Measurements from ENCODE around the gene TIFAB. TPM values are rescaled to one million over a fixed set of nuclear protein-coding genes. Genes with fewer than 3 reads are reported as not detected.

TIFAB gene
- total and polyA plus RNA-seq, 3 donors from 2014 or later = 0.06 to 1.1 (median 0.16) TPM

DNA sequence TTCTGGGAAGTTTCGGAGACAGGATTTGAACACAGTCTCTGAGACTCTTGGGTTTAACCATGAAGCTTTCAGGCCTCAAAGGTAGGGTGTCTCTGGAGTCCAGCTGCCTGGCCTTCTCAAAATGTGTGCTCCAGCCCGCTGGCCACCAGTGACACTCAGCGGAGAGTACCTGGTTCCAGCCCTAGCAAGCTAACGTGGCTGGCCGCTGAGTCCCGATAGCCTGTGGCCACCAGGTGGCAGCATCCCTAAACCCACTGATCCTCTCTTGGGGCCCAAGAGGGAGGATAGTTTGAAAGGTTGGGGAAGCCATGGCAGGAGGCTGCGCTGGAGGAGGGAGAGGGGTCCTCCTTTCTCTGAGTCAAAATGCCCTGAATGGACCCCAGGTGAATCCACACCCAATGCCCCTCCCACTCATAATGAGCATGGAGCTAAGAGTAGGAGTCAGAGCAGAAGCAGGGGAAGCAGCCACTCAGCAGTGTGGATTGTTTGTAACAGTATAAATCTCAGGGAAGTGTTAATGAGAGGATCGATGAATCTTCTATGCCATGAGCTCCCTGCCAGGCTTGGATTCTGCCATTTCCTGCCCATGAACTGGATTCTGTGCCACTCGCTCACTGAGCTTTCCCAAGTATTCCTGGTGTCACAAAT is 5.4 kb upstream of the TIFAB start:
- TF ChIP-seq POLR2A (IDR thresholded peaks at IDR 0.05) = no peak
- TF ChIP-seq, protein P1, sequence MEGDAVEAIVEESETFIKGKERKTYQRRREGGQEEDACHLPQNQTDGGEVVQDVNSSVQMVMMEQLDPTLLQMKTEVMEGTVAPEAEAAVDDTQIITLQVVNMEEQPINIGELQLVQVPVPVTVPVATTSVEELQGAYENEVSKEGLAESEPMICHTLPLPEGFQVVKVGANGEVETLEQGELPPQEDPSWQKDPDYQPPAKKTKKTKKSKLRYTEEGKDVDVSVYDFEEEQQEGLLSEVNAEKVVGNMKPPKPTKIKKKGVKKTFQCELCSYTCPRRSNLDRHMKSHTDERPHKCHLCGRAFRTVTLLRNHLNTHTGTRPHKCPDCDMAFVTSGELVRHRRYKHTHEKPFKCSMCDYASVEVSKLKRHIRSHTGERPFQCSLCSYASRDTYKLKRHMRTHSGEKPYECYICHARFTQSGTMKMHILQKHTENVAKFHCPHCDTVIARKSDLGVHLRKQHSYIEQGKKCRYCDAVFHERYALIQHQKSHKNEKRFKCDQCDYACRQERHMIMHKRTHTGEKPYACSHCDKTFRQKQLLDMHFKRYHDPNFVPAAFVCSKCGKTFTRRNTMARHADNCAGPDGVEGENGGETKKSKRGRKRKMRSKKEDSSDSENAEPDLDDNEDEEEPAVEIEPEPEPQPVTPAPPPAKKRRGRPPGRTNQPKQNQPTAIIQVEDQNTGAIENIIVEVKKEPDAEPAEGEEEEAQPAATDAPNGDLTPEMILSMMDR (IDR thresholded peaks at IDR 0.05) = peak; percentile 38 to 74 (median 64)
- intact Hi-C loops (cut with DNase I; ENCODE audit: low total_unique reads) = no loop called here
- DNase-seq = peak; percentile 74
- no peaks in the 10 kb centered on the region for H3K27me3 ChIP-seq
- H3K9me3 ChIP-seq = no peaks in the 10 kb centered on the region
- WGBS, 2 donors = 55 to 68% methylated on average over 9 of the region's 9 CpGs
- peaks cover 26% of the 10 kb centered on the region for H3K4me1 ChIP-seq
- H3K4me3 ChIP-seq = no peak overlapping the region
- no peaks in the 10 kb centered on the region for H3K36me3 ChIP-seq (ENCODE audit: low read depth, missing control alignments)
- no peak overlapping the region for H3K27ac ChIP-seq

DNA sequence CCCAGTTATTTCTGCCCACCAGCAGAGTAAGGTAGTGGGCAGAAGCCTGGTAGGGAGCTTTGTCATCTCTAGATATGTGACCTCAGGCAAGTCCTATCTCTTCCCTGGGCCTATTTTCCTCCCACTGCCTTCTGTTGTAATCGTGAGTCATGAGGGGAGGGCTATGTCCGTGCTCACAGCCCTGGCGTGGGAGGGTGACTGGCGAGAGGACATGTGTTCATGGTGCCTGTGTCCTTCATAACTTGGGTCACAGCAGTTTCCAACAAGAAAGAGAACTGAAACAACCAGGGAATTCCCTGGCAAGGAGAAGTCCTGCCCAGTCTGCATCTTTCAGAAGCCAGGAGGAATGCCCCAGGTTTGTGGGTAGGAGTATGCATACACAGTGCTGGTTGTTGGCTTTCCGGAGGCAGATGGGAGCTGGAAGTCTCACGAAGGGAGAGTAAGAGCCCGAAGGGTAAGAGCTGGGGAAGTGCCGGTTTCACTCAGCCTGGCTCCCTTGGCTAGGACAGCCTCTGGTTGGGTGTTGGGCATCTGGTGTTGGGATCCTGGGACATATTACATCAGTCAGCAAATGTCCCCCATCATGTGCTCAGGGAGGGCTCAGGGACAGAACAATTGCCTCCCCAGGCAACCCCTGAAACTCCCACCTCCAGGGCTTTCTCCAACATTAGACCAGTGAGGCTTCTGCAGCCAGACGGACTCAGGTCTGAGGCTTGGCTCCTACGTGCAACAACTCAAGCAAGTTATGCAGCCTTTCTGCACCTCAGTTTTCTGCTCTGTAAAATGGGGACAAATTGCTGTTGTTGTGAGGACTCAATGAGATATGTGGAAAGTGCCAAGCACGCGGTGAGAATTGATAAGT is 4.3 kb upstream of the TIFAB start:
- Histone ChIP-seq H3K4me1 (peaks cover 26% of the 10 kb centered on the region), H3K36me3 (ENCODE audit: low read depth, missing control alignments) (no peaks in the 10 kb centered on the region), H3K9me3 (no peaks in the 10 kb centered on the region), H3K4me3 (no peak overlapping the region), H3K27me3 (no peaks in the 10 kb centered on the region), H3K27ac (peak overlapping the region; percentile 3 to 31)
- 60 to 75% methylated on average over 5 to 12 of the region's 12 CpGs for WGBS, 2 donors
- TF ChIP-seq, protein P1 (IDR thresholded peaks at IDR 0.05) = no peak
- TF ChIP-seq POLR2A (IDR thresholded peaks at IDR 0.05) = no peak
- DNase-seq = peak; percentile 89
- intact Hi-C loops (cut with DNase I; ENCODE audit: low total_unique reads) = no loop called here

DNA sequence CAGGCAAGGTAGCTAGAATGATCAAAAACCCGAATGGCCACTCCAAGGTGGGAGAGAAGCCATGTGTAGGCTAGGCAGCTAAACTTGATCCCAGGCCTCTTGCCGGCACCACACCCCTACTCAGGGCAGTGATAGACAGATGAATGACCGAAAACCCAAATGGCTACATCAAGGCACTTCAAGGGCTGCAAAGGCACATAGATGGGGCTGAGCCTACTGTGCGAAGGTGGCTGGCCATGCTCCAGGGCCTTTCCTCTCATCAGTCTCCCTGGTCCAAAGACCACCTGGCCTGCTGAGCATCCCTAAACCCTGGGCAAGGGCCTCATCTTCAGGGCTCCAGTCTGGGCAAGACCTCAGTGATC is 3.7 kb upstream of the TIFAB start:
- TF ChIP-seq, protein P1 (IDR thresholded peaks at IDR 0.05) = no peak
- TF ChIP-seq POLR2A (IDR thresholded peaks at IDR 0.05) = no peak
- DNase-seq = no peak
- intact Hi-C loops (cut with DNase I; ENCODE audit: low total_unique reads) = no loop called here
- Histone ChIP-seq H3K4me1 (peaks cover 26% of the 10 kb centered on the region), H3K4me3 (no peak overlapping the region), H3K27me3 (no peaks in the 10 kb centered on the region), H3K9me3 (no peaks in the 10 kb centered on the region), H3K36me3 (ENCODE audit: low read depth, missing control alignments) (no peaks in the 10 kb centered on the region), H3K27ac (no peak overlapping the region)
- 92 to 100% methylated on average over 1 to 4 of the region's 4 CpGs for WGBS, 2 donors

DNA sequence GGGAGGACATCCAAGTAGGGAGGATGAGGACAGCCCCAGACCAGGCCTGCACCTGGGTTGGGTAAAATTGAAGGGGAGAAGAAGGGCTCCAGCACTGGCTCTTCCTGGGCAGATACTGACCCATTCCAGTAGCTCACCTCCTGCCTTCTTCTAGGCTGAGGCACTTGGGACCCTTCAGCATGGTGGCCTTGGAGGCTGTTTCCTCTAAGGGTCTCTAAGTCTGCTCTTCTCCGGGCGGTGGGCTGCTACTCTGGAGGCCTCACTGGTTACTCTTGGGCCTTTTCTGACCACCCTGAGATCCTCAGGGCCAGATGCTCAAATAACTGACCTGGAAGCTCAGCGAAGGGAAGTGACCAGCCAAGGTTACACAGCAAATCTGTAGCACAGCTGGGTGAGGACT is 2.8 kb upstream of the TIFAB start:
- H3K27me3 ChIP-seq = no peaks in the 10 kb centered on the region
- 95 to 100% methylated on average over 3 of the region's 3 CpGs for WGBS, 2 donors

More for the DNA sequence above, 2.8 kb upstream of the TIFAB start:
- H3K4me1 ChIP-seq = peaks cover 26% of the 10 kb centered on the region
- no peak for TF ChIP-seq POLR2A (IDR thresholded peaks at IDR 0.05)
- TF ChIP-seq, protein P1 (IDR thresholded peaks at IDR 0.05) = no peak
- intact Hi-C loops (cut with DNase I; ENCODE audit: low total_unique reads) = no loop called here
- H3K27ac ChIP-seq = no peak overlapping the region
- H3K9me3 ChIP-seq = no peaks in the 10 kb centered on the region
- no peak overlapping the region for H3K4me3 ChIP-seq
- no peak for DNase-seq
- no peaks in the 10 kb centered on the region for H3K36me3 ChIP-seq (ENCODE audit: low read depth, missing control alignments)
